ENCODE data around the gene ATP2B2.
A peak's percentile ranks its signal among the peaks of the same experiment; 100 is the strongest.

Gene ATP2B2

DNA sequence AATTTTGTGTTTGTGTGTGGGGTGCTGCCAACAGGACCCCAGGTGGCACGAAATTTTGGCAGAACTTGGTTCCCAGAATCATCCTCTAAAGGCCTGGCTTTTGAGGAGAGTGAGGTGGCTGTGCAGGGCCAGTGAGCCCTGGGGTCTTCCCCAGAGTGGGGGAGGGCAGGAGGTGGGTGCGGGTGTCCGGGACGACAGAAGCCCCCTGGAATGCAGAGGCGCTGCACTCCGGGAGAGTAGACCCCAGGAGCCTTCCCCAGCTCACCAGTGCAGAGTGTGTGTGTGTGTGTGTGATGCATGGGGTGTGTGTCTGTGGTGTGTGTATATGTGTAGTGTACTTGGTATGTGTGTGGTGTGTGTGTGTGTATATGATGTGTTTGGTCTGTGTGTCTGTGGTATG lies 140.1 kb downstream of the ATP2B2 start (continued):
- TF ChIP-seq, protein P1, sequence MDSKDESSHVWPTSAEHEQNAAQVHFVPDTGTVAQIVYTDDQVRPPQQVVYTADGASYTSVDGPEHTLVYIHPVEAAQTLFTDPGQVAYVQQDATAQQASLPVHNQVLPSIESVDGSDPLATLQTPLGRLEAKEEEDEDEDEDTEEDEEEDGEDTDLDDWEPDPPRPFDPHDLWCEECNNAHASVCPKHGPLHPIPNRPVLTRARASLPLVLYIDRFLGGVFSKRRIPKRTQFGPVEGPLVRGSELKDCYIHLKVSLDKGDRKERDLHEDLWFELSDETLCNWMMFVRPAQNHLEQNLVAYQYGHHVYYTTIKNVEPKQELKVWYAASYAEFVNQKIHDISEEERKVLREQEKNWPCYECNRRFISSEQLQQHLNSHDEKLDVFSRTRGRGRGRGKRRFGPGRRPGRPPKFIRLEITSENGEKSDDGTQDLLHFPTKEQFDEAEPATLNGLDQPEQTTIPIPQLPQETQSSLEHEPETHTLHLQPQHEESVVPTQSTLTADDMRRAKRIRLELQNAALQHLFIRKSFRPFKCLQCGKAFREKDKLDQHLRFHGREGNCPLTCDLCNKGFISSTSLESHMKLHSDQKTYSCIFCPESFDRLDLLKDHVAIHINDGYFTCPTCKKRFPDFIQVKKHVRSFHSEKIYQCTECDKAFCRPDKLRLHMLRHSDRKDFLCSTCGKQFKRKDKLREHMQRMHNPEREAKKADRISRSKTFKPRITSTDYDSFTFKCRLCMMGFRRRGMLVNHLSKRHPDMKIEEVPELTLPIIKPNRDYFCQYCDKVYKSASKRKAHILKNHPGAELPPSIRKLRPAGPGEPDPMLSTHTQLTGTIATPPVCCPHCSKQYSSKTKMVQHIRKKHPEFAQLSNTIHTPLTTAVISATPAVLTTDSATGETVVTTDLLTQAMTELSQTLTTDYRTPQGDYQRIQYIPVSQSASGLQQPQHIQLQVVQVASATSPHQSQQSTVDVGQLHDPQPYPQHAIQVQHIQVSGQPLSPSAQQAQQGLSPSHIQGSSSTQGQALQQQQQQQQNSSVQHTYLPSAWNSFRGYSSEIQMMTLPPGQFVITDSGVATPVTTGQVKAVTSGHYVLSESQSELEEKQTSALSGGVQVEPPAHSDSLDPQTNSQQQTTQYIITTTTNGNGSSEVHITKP (tag by site-specific recombination; IDR thresholded peaks at IDR 0.05): no peak

DNA sequence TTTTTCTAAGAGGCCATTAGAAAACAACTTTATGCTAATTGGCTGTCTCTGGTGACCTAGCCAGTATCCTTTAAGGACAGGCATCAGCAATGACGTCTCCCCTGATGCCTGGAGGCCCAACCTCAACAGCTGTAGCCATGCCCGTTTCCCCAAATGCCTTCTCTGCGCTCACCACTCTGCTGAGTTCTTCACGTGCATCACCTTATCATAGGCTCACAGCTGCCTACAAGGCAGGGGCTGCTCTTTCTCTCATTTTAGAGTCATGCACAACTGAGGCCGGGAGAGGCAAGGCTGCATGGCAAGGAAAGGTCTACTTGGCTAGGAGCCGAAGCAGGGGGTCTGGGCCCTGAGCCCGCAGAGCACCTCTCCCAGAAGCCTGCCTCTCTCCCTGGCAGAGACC lies 140.6 kb downstream of the ATP2B2 start:
- ChIA-PET CTCF (no interaction called here), POLR2A (no interaction called here)
- TF ChIP-seq ZNF221 (tag by site-specific recombination; IDR thresholded peaks at IDR 0.05; ENCODE audit: borderline replicate concordance) (no peak), ZEB2 (tag by site-specific recombination; IDR thresholded peaks at IDR 0.05) (no peak), SETDB1 (IDR thresholded peaks at IDR 0.05; ENCODE audit: insufficient read length, low read length) (no peak), ZNF776 (tag by site-specific recombination; IDR thresholded peaks at IDR 0.05; ENCODE audit: borderline replicate concordance) (no peak), SP2 (tag by site-specific recombination; IDR thresholded peaks at IDR 0.05) (no peak)
- TF ChIP-seq, protein P2, sequence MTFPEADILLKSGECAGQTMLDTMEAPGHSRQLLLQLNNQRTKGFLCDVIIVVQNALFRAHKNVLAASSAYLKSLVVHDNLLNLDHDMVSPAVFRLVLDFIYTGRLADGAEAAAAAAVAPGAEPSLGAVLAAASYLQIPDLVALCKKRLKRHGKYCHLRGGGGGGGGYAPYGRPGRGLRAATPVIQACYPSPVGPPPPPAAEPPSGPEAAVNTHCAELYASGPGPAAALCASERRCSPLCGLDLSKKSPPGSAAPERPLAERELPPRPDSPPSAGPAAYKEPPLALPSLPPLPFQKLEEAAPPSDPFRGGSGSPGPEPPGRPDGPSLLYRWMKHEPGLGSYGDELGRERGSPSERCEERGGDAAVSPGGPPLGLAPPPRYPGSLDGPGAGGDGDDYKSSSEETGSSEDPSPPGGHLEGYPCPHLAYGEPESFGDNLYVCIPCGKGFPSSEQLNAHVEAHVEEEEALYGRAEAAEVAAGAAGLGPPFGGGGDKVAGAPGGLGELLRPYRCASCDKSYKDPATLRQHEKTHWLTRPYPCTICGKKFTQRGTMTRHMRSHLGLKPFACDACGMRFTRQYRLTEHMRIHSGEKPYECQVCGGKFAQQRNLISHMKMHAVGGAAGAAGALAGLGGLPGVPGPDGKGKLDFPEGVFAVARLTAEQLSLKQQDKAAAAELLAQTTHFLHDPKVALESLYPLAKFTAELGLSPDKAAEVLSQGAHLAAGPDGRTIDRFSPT (tag by site-specific recombination; IDR thresholded peaks at IDR 0.05): no peak
- TF ChIP-seq, protein P3, sequence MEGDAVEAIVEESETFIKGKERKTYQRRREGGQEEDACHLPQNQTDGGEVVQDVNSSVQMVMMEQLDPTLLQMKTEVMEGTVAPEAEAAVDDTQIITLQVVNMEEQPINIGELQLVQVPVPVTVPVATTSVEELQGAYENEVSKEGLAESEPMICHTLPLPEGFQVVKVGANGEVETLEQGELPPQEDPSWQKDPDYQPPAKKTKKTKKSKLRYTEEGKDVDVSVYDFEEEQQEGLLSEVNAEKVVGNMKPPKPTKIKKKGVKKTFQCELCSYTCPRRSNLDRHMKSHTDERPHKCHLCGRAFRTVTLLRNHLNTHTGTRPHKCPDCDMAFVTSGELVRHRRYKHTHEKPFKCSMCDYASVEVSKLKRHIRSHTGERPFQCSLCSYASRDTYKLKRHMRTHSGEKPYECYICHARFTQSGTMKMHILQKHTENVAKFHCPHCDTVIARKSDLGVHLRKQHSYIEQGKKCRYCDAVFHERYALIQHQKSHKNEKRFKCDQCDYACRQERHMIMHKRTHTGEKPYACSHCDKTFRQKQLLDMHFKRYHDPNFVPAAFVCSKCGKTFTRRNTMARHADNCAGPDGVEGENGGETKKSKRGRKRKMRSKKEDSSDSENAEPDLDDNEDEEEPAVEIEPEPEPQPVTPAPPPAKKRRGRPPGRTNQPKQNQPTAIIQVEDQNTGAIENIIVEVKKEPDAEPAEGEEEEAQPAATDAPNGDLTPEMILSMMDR (tag by site-specific recombination; IDR thresholded peaks at IDR 0.05): no peak
- no peak overlapping the region for H3K4me3 ChIP-seq (ENCODE audit: low read depth, low read length)
- H3K27ac ChIP-seq (ENCODE audit: extremely low read depth, low read depth, low read length): no peak overlapping the region
- H3K9me3 ChIP-seq (ENCODE audit: control insufficient read depth, insufficient read depth, low read depth, low read length): no peaks in the 10 kb centered on the region
- H3K4me1 ChIP-seq (ENCODE audit: control insufficient read depth, insufficient read depth, low read length): no peaks in the 10 kb centered on the region
- H3K36me3 ChIP-seq (ENCODE audit: control insufficient read depth in 2 of 2, insufficient read depth in 1 of 2, low read length in 2 of 2): no peaks in the 10 kb centered on the region

DNA sequence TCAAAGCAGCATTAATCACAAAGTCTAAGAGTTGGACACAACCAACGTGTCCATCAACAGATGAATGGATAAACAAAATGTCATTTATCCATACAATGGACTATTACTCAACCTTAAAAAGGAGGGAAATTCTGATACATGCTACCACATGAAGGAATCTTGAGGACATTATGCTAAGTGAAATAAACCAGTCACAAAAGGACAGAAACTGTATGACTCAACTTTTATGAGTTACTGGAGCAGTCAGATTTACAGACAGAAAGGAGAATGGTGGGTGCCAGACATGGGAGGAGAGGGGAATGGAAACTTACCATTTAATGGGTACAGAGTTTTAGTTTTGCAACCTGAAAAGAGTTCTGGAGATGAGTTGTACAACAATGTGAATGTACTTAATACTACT lies 141.5 kb downstream of the ATP2B2 start:
- ChIA-PET CTCF (no interaction called here), POLR2A (no interaction called here)
- Histone ChIP-seq H3K4me3 (ENCODE audit: low read depth, low read length) (no peak overlapping the region), H3K36me3 (ENCODE audit: control insufficient read depth in 2 of 2, insufficient read depth in 1 of 2, low read length in 2 of 2) (no peaks in the 10 kb centered on the region), H3K4me1 (ENCODE audit: control insufficient read depth, insufficient read depth, low read length) (no peaks in the 10 kb centered on the region), H3K27ac (ENCODE audit: extremely low read depth, low read depth, low read length) (no peak overlapping the region), H3K9me3 (ENCODE audit: control insufficient read depth, insufficient read depth, low read depth, low read length) (no peaks in the 10 kb centered on the region)
- peak; percentile 34; the same call in 1 of the 2 replicates for TF ChIP-seq ZNF146 (tag by site-specific recombination; IDR thresholded peaks at IDR 0.05)
- no peak for TF ChIP-seq KLF16 (tag by site-specific recombination; IDR thresholded peaks at IDR 0.05)
- TF ChIP-seq ZNF624 (tag by site-specific recombination; IDR thresholded peaks at IDR 0.05): no peak

DNA sequence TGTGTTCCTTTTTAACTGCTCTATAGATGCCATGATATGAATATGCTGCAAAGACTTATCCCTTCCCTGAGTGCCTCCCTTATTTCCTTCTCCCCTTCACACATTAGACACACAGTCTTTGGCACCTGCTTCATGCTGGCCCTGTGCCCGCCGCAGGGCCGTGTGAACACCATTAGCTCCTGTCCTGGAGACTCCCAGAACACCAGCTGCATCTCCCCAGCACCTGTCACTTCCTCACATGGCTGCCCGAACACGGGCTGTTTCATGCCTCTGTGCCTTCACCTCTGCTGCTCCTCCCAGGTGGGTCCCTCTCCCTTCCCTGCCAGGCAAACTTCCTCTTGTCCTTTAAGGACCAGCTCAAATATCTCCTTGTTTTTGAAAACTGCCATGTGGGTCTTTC lies 144.0 kb downstream of the ATP2B2 start:
- CTCF ChIA-PET: interaction anchor here (1.2 kb wide), 1 partner anchor 377 kb away, joined by 3 read pairs; no protein-coding TSS in a partner anchor
- TF ChIP-seq ZNF138 (tag by site-specific recombination; IDR thresholded peaks at IDR 0.05; ENCODE audit: borderline replicate concordance) (no peak), ZFP3 (tag by site-specific recombination; IDR thresholded peaks at IDR 0.05; ENCODE audit: low read depth) (no peak), ZBTB1 (tag by site-specific recombination; IDR thresholded peaks at IDR 0.05) (no peak), ZBTB17 (tag by site-specific recombination; IDR thresholded peaks at IDR 0.05) (no peak), HOXD13 (CRISPR knock-in tag; IDR thresholded peaks at IDR 0.05; ENCODE audit: borderline replicate concordance) (no peak), ZNF114 (tag by site-specific recombination; IDR thresholded peaks at IDR 0.05) (no peak), HOXC10 (CRISPR knock-in tag; IDR thresholded peaks at IDR 0.05) (no peak), ZNF416 (tag by site-specific recombination; IDR thresholded peaks at IDR 0.05) (no peak), ZNF146 (tag by site-specific recombination; IDR thresholded peaks at IDR 0.05) (no peak), ZNF843 (tag by site-specific recombination; IDR thresholded peaks at IDR 0.05) (no peak), ZNF266 (tag by site-specific recombination; IDR thresholded peaks at IDR 0.05; ENCODE audit: low read depth) (no peak), ZNF211 (tag by site-specific recombination; IDR thresholded peaks at IDR 0.05; ENCODE audit: low read depth) (no peak)
- TF ChIP-seq, protein P4, sequence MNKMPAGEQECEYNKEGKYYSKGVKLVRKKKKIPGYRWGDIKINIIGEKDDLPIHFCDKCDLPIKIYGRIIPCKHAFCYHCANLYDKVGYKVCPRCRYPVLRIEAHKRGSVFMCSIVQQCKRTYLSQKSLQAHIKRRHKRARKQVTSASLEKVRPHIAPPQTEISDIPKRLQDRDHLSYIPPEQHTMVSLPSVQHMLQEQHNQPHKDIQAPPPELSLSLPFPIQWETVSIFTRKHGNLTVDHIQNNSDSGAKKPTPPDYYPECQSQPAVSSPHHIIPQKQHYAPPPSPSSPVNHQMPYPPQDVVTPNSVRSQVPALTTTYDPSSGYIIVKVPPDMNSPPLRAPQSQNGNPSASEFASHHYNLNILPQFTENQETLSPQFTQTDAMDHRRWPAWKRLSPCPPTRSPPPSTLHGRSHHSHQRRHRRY (tag by site-specific recombination; IDR thresholded peaks at IDR 0.05): no peak

More for the DNA sequence above, 144.0 kb downstream of the ATP2B2 start:
- Histone ChIP-seq H3K27ac (ENCODE audit: extremely low read depth, low read depth, low read length) (no peak overlapping the region), H3K4me3 (ENCODE audit: low read depth, low read length) (no peak overlapping the region), H3K9me3 (ENCODE audit: control insufficient read depth, insufficient read depth, low read depth, low read length) (no peaks in the 10 kb centered on the region), H3K36me3 (ENCODE audit: control insufficient read depth in 2 of 2, insufficient read depth in 1 of 2, low read length in 2 of 2) (no peaks in the 10 kb centered on the region), H3K4me1 (ENCODE audit: control insufficient read depth, insufficient read depth, low read length) (no peaks in the 10 kb centered on the region)
- POLR2A ChIA-PET: no interaction called here
